Loucy (cell line): Measurements from ENCODE around the gene PRLHR.

Experiments
- EZH2phosphoT487 ChIP-seq: fragments of 200-600 bp; IDR thresholded peaks from 2 replicates; pipeline ENCODE4 v1.6.1; 2018; ENCODE audit warnings: antibody characterized with exemption, mild to moderate bottlenecking, moderate library complexity, borderline replicate concordance
- TF ChIP-seq, protein P1 (sequence below): fragments of 200-600 bp; sonication (generic); conservative IDR thresholded peaks from 2 replicates; pipeline ENCODE4 v1.5.1; 2014; ENCODE audit warnings: mild to moderate bottlenecking, antibody characterized with exemption, low read length

DNA sequence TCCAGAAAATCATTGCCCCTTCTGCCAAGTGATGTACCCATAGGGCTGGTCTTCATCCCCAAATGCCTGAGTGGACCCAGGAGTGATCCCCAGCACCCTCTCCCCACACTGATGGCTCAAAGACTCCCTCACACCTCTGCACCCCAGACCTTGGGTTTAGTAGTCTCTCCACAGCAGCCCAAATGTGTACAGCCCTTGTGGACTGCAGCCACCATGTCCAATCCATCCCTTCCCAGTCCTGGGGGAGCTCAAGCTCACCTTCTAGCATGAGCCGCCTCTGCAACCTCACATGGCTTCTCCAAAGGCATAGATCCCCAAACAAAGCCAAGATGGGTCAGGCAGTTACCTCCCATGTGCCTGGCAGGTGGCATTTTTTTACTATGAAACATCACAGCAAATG lies 50.1 kb downstream of the PRLHR start:
- TF ChIP-seq, protein P1, sequence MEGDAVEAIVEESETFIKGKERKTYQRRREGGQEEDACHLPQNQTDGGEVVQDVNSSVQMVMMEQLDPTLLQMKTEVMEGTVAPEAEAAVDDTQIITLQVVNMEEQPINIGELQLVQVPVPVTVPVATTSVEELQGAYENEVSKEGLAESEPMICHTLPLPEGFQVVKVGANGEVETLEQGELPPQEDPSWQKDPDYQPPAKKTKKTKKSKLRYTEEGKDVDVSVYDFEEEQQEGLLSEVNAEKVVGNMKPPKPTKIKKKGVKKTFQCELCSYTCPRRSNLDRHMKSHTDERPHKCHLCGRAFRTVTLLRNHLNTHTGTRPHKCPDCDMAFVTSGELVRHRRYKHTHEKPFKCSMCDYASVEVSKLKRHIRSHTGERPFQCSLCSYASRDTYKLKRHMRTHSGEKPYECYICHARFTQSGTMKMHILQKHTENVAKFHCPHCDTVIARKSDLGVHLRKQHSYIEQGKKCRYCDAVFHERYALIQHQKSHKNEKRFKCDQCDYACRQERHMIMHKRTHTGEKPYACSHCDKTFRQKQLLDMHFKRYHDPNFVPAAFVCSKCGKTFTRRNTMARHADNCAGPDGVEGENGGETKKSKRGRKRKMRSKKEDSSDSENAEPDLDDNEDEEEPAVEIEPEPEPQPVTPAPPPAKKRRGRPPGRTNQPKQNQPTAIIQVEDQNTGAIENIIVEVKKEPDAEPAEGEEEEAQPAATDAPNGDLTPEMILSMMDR, result no peak
- TF ChIP-seq EZH2phosphoT487, result no peak
